ENCODE measurements around the gene RTL5. TPM values are rescaled to one million over a fixed set of nuclear protein-coding genes. Genes with fewer than 3 reads are reported as not detected.
A peak's percentile ranks its signal among the peaks of the same experiment; 100 is the strongest.

RTL5 gene
- total RNA-seq, 4 donors from 2014 or later: 3.6 to 6.6 (median 5.9) TPM

- no peak for DNase-seq
- TF ChIP-seq POLR2A (IDR thresholded peaks at IDR 0.05): no peak
- TF ChIP-seq CTCF (IDR thresholded peaks at IDR 0.05): no peak
- no peaks in the 10 kb centered on the region for H3K4me1 ChIP-seq
- intact Hi-C loops (cut with DNase I): no loop called here
- H3K4me3 ChIP-seq (replicated peaks in 1 of 3): no peak overlapping the region
- no peaks in the 10 kb centered on the region for H3K27me3 ChIP-seq
- H3K36me3 ChIP-seq: no peaks in the 10 kb centered on the region
- WGBS, 2 donors: 82 to 90% methylated on average over 4 of the region's 4 CpGs
- no peak overlapping the region for H3K27ac ChIP-seq
- H3K9me3 ChIP-seq: no peaks in the 10 kb centered on the region
Observed at GRCh38 chrX:72165551-72165950, 33.8 kb upstream of the RTL5 start.

GRCh38 chrX:72159769-72160168, 28.1 kb upstream of the RTL5 start:
- Histone ChIP-seq H3K4me3 (replicated peaks in 1 of 3) (no peak overlapping the region), H3K36me3 (no peaks in the 10 kb centered on the region), H3K27me3 (no peaks in the 10 kb centered on the region), H3K9me3 (no peaks in the 10 kb centered on the region), H3K4me1 (no peaks in the 10 kb centered on the region), H3K27ac (no peak overlapping the region)
- no peak for TF ChIP-seq POLR2A (IDR thresholded peaks at IDR 0.05)
- no peak for TF ChIP-seq CTCF (IDR thresholded peaks at IDR 0.05)
- intact Hi-C loops (cut with DNase I): no loop called here
- WGBS, 2 donors: 84 to 88% methylated on average over 10 of the region's 10 CpGs
- DNase-seq: no peak

- no peak overlapping the region for H3K4me3 ChIP-seq (replicated peaks in 1 of 3)
- no peaks in the 10 kb centered on the region for H3K9me3 ChIP-seq
- WGBS, 2 donors: 89 to 93% methylated on average over 3 of the region's 3 CpGs
- no peak for DNase-seq
- intact Hi-C loops (cut with DNase I): no loop called here
- H3K4me1 ChIP-seq: no peaks in the 10 kb centered on the region
- no peaks in the 10 kb centered on the region for H3K36me3 ChIP-seq
- H3K27me3 ChIP-seq: no peaks in the 10 kb centered on the region
- TF ChIP-seq CTCF (IDR thresholded peaks at IDR 0.05) (no peak), POLR2A (IDR thresholded peaks at IDR 0.05) (no peak)
- H3K27ac ChIP-seq: no peak overlapping the region
Observed at GRCh38 chrX:72158773-72159172, 27.1 kb upstream of the RTL5 start.

GRCh38 chrX:72146527-72146926, 14.8 kb upstream of the RTL5 start:
- H3K9me3 ChIP-seq: no peaks in the 10 kb centered on the region
- TF ChIP-seq CTCF (IDR thresholded peaks at IDR 0.05) (no peak), POLR2A (IDR thresholded peaks at IDR 0.05) (no peak)
- H3K27ac ChIP-seq: no peak overlapping the region
- H3K4me1 ChIP-seq: peaks cover 0 to 6% of the 10 kb centered on the region in 2 donors
- intact Hi-C loops (cut with DNase I): no loop called here
- no peaks in the 10 kb centered on the region for H3K36me3 ChIP-seq
- no peak overlapping the region for H3K4me3 ChIP-seq (replicated peaks in 1 of 3)
- DNase-seq: no peak
- 86 to 96% methylated on average over 2 of the region's 2 CpGs for WGBS, 2 donors
- no peaks in the 10 kb centered on the region for H3K27me3 ChIP-seq

- Histone ChIP-seq H3K27me3 (no peaks in the 10 kb centered on the region), H3K9me3 (no peaks in the 10 kb centered on the region), H3K4me1 (peaks cover 0 to 6% of the 10 kb centered on the region in 2 donors), H3K36me3 (no peaks in the 10 kb centered on the region), H3K4me3 (replicated peaks in 1 of 3) (no peak overlapping the region), H3K27ac (no peak overlapping the region)
- peak; percentile 52 to 54 for DNase-seq
- TF ChIP-seq CTCF (IDR thresholded peaks at IDR 0.05): no peak
- no peak for TF ChIP-seq POLR2A (IDR thresholded peaks at IDR 0.05)
- 8 to 9% methylated on average over 2 of the region's 2 CpGs for WGBS, 2 donors
- intact Hi-C loops (cut with DNase I): no loop called here
Observed at GRCh38 chrX:72145181-72145580, 13.5 kb upstream of the RTL5 start.

Measured in thyroid gland (tissue), 4 donors.